HG02642 (cell line): ENCODE measurements around the gene ZDHHC21.

Experiments used
- ATAC-seq: cut with Tn5 transposase; IDR thresholded peaks from one replicate; pipeline ENCODE4 v1.9.1; 2021; ENCODE audit warnings: mild to moderate bottlenecking; ENCODE audit not compliant: unreplicated experiment, poor library complexity

ZDHHC21 gene, protein sequence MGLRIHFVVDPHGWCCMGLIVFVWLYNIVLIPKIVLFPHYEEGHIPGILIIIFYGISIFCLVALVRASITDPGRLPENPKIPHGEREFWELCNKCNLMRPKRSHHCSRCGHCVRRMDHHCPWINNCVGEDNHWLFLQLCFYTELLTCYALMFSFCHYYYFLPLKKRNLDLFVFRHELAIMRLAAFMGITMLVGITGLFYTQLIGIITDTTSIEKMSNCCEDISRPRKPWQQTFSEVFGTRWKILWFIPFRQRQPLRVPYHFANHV

DNA sequence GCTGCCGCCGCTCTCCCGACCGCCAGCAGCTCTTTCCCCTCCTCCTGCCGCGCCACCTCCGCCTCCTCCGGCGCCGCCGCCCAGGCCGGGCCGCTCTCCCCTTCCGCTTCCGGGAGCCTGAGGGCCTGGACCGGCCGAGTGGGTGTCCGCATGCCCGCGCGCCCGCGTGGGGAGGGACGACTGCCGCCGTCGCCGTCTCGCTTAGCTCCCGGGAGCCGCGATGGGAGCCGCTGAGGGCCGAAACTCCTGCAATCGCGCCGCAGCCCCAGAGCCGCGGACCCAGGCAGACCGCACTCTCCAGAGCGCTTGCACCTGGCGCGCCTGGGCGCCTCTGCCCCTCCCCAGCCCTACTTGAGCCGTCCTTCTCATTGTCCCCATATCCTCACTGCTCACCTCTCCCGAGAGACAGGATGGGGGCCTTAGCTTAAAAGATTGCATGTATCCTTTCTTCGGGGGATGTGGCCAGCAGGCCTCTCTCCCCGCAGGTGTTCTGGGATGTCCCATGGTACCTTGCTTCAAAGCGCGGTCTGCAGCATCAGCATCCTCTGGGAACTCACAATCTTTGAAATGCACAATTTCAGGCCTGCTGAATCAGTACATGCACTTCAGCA is at the start of gene ZDHHC21:
ZDHHC21 (minus strand) TSS at position 182 of the 611 bp plus-strand sequence. CDS start 19,092 bp downstream, outside the sequence.
- peak; percentile 89 for ATAC-seq

DNA sequence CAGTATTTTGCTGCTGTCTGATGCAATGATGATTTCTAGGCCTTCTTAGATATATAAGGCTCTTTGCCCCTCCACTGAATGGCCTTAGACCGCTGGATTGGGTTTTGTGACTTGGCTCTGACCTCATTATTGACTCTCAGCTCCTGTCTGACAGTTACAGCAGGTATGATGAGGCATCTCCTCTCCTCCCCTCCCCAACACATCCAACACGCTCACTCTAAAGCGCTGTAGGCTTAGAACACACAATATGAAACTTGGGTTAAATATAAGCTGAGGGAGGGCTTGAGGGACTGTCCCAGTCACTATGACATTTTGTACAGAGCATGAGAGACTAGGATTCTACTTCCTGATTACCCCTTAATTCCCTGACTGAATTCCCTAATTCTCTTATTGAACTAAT is 48.1 kb upstream of the ZDHHC21 start:
- peak; percentile 80 for ATAC-seq

DNA sequence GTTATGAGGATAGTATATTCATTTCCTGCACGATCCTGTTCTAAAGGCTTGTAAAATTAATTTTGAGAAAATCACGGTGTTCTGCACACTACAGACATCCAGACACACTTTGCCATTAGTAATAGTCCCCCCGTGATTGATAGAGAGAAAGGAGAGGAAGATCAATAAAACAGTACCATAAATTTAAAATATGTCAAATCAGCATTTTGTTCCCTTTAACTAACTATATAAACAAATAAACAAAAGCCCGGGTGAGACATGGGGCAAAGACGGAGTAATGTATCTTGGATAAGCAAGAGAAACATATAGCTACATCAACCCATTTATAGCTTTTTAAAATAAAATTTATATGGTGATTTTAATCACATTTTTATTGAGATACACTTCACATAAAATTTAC is 39.9 kb upstream of the ZDHHC21 start:
- no peak for ATAC-seq

DNA sequence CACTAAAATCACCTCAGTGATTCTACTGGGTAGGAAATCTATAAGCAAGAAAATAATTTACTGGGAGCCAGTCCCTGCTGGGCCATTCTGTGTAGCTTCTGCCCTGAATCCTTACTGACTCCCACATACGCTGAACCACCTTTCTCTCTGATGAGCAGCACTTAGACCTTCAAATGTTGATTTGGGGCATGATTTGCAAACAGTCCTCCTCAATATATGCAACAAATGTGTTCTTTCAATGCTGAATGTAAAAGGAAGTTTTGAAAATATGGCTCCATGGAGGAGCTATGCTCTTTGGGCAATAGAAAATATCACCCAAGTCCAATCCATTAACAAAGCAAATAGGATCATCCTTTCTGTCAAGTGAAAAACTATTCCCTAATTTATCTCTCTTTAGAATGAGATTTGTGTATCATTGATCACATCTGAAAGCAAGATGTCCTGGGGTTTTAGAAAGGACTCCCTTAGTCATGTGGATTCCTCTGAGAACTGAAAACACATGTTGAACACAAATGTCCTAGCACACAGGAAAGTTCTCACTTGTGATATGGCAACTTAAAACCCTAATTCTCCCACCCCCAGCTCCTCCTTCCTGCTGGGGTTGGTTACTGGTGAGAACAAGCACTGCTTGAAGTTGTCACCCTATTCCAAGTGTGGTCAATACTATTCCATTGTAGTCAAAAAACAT is 38.2 kb upstream of the ZDHHC21 start:
- ATAC-seq, result no peak

DNA sequence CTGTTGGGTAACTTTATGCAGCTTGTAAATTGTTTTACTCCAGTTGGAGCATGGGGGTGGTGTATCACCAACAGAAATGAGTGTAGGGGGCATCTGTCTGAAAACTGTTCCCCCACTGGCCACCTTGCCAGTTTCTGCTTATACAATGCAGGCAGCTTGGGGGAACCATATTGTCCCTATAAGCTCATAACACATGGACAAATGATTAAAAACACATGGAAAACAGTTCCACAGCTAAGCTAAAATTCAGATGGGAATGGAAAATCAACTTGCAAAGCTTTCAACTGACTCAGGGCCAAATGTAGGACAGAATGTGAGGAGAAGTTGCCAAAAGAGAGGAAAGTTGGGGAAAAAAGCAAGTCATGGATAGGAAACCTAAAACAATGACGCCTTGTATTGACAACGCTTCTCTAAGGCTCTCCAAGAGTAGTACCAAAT is 37.2 kb upstream of the ZDHHC21 start:
- ATAC-seq, result no peak

DNA sequence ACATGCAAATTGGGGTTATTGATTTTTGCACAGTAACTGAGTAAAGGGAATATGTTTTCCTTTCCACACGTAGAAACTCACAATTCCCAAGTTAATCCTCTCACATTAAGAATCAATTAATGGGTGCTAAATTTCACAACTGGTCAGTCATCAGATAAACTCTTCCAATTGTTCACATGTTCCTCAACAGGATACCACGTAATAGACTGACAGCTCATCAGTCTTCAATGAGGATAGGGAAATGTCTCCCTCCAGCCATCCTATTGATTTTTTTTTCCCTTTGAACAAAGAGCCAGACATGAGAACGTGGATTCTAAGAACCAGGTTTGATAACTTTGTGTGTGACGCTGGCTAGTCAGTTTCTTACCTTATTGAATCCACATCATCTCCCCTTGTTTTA is 30.1 kb upstream of the ZDHHC21 start:
- no peak for ATAC-seq

DNA sequence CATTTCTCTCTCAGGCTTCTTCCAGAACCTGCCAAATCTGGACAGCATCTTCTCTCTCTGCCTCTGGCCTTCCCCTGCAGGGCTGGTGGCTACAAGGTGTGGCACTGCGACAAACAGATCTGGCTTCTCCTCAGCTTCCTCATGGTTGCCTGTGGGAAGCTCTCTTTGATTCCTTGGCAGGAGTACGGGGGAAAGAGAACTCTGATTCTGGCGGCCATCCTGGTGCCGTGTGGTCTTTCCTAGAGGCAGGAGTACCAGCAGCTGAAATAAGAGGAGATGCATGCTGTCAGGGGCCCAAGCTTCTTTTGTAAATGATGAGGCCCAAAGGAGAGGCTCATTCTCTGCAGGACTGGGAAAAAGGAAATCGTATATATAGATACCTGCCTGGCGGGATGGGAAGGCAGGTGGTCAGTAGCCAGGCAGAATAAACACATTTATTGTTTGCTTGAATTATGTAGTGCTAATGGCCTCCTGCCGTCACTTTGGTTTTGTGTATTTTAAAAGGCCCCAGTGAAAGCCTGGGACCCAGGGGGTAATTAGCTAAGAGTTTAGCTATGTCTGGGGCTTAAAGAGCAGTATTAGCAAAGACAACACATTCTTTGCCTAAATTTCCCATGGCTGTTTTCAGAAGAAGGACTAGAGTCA is 29.3 kb upstream of the ZDHHC21 start, which contains the start of gene CER1:
CER1 (minus strand) TSS at position 343 of the 645 bp plus-strand sequence; CDS start at position 282, 61 bp downstream.
- ATAC-seq, result no peak

DNA sequence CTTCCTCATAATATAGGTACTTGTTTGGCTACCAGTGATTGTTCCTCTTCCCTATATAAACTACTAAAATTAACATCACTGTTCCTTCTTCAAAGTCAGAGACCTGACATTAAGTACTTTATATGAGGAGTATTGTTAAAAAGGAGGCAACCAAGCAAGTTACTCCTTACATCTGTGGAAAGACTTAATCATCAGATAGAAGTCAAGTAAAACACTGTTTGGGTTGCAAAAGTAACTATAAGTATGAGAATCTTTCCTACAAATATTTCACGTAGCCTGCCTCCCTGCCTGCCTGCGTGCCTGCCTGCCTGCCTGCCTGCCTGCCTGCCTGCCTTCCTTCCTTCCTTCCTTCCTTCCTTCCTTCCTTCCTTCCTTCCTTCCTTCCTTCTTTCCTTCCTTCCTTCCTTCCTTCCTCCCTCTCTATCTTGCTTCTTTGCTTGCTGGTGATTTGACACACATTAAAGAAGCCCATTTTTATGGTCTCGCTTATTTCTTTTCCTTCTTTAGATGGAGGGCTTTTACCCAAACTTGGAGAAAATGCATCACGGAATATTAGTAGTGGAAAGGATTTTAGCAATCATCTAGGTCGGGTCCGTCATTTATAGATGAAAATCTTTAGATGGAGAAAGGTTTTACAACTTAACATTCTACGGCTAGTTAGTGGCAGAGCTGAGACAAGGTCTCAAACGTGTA is 26.1 kb upstream of the ZDHHC21 start:
- no peak for ATAC-seq

DNA sequence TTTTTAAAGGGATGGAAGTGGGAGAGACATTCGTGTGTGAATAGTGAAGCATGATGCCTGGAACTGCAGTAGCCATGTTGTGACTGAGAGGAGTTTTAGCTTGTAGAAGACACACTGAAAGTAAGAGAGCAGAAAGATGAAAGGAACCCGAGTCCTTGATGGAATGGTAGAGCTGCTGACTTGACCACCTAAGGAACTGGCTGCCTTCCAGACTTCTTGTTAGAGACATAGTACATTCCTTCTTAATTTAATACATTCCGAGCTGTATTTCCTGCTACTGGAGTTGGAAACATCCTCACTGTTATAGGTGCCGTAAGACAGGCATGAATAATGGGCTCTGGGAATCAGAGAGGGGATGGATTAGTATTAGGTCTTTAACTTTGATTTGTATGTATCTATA is 21.9 kb upstream of the ZDHHC21 start:
- no peak for ATAC-seq

DNA sequence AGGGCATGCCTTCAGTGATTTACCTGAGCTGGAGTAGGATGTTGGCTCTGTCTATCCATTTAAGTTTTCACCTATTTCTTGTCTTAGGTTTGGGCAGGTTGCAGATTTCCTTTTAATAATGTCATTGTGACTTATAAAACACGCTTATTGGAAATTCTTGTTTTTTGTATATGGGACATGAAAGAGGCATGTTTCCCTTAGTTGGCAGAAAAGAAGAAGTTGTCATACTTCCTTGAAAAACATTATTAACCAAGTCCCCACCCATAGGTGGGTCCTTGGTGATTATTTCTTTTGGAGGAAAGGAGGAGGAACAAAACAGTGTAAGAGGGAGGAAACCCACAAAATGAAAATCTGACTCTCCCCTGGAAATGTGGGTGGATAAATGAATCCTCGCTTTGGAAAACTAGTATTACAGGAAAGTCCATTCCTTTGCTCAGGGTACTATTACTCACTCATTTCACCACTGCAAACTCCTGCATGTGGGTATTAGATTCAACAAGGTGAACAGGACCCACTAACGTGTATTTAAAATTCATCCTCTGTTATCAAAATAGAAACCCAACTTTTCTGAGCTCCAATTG is 20.0 kb upstream of the ZDHHC21 start:
- ATAC-seq, result no peak

DNA sequence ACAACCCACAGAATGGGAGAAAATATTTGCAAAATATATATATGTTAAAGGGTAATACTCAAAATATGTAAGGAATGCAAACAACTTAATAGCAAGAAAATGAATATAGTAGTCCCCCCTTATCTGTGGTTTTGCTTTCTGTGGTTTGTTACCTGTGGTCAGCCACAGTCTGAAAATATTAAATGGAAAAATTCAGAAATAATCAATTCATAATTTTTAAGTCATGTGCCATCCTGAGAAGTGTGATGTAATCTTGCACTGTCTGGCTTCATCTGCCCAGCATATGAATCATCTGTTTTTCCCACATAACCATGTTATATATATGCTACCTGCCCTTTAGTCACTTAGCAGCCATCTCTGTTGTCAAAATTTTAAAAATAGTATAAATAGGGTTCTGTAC is 17.6 kb upstream of the ZDHHC21 start:
- ATAC-seq, result no peak

DNA sequence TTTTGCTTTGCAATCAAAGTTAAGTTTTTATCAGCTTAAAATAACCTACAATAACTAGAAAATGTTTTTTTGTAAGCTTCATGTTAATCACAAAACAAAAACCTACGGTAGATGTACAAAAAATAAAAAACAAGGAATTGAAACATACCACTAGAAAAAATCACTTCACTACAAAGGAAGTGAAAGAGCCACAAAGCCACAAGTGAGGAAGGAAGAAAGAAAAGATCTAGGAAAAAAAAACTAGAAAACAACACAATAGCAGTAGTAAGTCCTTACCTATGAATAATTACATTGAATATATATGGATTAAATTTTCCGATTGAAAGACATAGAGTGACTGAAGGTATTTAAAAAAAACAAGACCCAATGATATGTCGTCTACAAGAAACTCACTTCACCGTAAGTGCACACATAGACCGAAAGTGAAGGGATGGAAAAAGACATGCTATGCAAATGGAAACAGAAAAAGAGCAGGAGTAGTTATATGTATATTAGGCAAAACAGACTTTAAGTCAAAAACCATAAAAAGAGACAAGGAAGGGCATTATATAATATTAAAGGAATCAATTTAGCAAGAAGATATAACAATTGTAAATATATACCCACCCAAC is 13.4 kb upstream of the ZDHHC21 start:
- ATAC-seq, result peak; percentile 77

DNA sequence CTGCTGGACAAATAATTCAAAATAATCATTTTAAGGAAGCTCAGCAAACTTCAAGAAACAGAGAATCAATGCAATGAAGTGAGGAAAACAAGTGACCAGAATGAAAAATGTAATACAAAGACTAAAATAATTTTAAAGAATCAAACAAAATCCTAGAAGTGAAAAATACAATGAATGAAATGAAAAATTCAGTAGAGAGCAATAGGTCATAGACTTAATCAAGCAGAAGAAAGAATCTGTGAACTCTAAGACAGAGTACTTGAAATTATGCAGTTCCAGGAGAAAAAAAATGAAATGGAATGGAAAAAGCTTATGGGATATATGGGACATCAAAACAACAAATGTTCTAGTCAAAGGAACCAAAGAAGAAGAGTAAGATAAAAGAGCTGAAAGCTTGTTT is 11.8 kb upstream of the ZDHHC21 start:
- ATAC-seq, result no peak

DNA sequence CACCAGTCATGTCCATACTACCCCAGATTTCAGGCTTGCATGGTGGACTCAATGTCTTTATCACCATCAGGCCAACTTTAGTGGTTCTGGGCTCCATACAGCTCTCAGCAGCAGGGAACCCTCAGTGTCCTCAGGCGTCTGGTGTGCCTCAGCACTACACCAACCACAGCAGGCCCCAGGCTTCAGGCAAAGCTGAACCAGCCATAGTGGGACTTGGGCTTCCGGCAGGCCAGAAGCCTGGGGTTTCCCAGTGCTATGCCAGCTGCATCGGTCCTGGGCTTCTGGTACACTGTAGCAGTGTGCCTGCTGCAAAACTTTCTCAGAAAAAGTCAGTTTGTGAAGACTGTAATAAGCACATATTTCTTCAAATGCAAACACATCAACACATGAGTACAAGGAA is 11.0 kb upstream of the ZDHHC21 start:
- ATAC-seq, result no peak

DNA sequence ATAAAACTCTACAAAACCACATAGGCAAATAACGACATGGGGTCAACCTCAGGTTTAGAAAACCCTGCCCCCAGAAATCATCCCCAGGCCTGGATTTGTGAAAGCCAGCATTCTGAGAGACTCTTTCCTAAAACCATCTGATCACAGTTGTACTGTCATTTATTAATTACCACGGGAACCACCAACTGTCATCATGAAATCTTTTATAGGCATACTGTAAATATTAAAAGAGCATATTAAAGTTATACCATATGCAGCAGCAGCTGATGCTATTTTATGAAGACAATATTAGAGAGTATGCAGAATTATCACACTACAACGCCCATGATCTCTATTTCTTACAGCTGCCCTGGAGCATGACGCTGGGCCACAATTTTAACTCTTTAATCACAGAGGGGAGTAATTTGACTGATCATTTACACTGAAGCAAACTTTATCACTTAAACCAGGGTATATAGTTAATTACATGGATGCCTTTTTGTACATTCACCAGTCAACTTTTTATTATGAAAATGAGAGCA is 9.0 kb upstream of the ZDHHC21 start:
- no peak for ATAC-seq

DNA sequence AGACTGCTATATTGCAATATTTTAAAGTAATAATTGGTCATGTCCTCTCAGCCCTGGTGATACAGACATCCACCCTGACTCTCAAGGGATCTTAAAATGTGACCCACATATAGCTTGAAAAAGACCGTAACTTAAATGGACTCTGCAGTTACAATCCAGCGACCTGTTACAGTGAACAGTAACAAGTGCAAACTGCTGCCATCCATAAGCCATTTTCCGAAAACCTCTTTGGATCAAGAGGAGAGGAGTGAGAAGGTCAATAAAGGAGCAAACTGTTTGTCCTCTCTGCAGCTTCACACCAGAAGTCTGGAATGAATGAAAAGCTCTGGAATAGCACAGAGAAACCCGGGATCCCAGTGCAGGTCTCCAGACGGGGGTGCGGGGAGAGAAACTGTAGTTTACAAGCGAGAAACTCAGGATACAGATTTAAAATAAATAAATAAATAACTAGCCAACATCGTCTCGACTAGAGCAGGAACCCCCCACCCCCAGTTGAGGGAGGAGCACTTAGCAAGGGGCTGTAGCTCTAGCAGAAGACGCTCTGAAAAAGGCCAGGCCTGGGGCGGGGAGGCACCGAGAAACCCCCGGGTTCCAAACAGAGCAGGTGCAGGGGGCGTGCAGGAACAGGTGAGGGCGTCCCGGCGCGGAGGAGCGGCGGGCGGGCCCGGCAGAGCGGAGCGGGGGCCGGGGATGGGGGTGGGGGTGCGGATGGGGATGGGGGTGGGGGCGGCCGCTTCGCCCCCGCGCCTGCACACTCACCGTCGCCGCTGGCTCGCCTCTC is 572 bp downstream of the ZDHHC21 start:
- ATAC-seq, result peak; percentile 57

DNA sequence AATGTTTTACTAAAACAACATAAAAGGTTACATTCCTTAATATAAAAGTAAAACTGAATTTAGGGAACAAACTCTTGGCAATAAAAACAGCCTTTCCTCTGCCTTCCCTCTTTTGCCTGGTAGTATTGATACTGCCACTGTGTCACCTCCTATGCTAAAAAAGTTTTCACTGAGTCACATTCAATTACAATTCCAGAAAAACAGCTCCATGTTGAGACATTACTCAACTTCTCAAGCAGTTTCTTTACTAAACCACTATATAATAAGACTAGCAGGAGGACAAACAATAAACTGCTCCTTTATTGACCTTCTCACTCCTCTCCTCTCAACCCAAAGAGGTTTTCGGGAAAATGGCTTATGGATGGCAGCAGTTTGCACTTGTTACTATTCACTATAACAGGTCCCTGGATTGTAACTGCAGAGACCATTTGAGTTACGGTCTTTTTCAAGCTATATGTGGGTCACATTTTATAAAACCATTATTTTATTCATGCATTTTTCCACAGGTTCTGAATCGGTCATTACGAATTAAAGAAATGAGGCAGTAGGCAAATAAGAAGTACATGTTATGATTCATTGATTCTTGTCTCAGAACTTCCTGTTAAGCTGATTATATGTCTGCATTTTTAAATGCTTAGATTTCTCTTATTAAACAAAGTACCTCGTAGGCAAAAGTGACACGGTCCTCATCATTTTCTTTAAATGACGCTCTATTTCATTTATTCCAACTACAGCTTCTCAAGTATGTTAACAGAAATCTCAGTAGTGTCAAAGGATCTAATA is 2.1 kb downstream of the ZDHHC21 start:
- ATAC-seq, result no peak
